Measurements from ENCODE around the gene ISOC2.
"Not testable (repeated sequence)": the region's sequence is repeated elsewhere in the genome, so short reads cannot be mapped to it uniquely, and the experiment has no call there.

Gene ISOC2

GRCh38 chr19:55461259-55461973 is at the start of gene ISOC2:
TSS of gene ISOC2 (minus strand) at chr19:55461642. CDS start at chr19:55456486, 5,156 bp downstream.
- DNase-seq, result peak; percentile 99

GRCh38 chr19:55508120-55508519 is 46.7 kb upstream of the ISOC2 start:
- DNase-seq, result no peak

GRCh38 chr19:55504981-55505380 is 43.5 kb upstream of the ISOC2 start:
- no peak for DNase-seq

GRCh38 chr19:55504252-55504603 is 42.8 kb upstream of the ISOC2 start:
- DNase-seq, result no peak

- peak; percentile 87 for DNase-seq
These were observed 42.2 kb upstream of the ISOC2 start for GRCh38 chr19:55503502-55504251.

- DNase-seq, result no peak
These were observed 41.7 kb upstream of the ISOC2 start for GRCh38 chr19:55503157-55503501.

GRCh38 chr19:55502197-55502952 is 40.9 kb upstream of the ISOC2 start:
- no peak for DNase-seq

GRCh38 chr19:55500368-55500952 is 39.0 kb upstream of the ISOC2 start:
- no peak for DNase-seq

- no peak for DNase-seq
These were observed 36.9 kb upstream of the ISOC2 start for GRCh38 chr19:55498246-55498840.

GRCh38 chr19:55497763-55498162 is 36.3 kb upstream of the ISOC2 start:
- no peak for DNase-seq

- not testable (repeated sequence) for DNase-seq
These were observed 35.4 kb upstream of the ISOC2 start for GRCh38 chr19:55496820-55497219.

- DNase-seq, result no peak
These were observed 34.4 kb upstream of the ISOC2 start for GRCh38 chr19:55495646-55496349.

- DNase-seq, result no peak
These were observed 32.8 kb upstream of the ISOC2 start for GRCh38 chr19:55494172-55494761.

GRCh38 chr19:55493645-55494171 is 32.3 kb upstream of the ISOC2 start:
- DNase-seq, result no peak

GRCh38 chr19:55493052-55493644 is 31.7 kb upstream of the ISOC2 start:
- no peak for DNase-seq

GRCh38 chr19:55492362-55492944 is 31.0 kb upstream of the ISOC2 start:
- no peak for DNase-seq

GRCh38 chr19:55491546-55492360 is 30.3 kb upstream of the ISOC2 start:
- no peak for DNase-seq

GRCh38 chr19:55490478-55491432 is 29.3 kb upstream of the ISOC2 start:
- DNase-seq, result no peak
